ENCODE measurements around the gene RPS15. TPM values are rescaled to one million over a fixed set of nuclear protein-coding genes. Genes with fewer than 3 reads are reported as not detected.

The RPS15 gene
- total and polyA plus RNA-seq, 2 of the 13 experiments (the other 11 are each of a cell fraction or from before 2014, with no cell fraction given) = 695 to 1,411 TPM

DNA sequence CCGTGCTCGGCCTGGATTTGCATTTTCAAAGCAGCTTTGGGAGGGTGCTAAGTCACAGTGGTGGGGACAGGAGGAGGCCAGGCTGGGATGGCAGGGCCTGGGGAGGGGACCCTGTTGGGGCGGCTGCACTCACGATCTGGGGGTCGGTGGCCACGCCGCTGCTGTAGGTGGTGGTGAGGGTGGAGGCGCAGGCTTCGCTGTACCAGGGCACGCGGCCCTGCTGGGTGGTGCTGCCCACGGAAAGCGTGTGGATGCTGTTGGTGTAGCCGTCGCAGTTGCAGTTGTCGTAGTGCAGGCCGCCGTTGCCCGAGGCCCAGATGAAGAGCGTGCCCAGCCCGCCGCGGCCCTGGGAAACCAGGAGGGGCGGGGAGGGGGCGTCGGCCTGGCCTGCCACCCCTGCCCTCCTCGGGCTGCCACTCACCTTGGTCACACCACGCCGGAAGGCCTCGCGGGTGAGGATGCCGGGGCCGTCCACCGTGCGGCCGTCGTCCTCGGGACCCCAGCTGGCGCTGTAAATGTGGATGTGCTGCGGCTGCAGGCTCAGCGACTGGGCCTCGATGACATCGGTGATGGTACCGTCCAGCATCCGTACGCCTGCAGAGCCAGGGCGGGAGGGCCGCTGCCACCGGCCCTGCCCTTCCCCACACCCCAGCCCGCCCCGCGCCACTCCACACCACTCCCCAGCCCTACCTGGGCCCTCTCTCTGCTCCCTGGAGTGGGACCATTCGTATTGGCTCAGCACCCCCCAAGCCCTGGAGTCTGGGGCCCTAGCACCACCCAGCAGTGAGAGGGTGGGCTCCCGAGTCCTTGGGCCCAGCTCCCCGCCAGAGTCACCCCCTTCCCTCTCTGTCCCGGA is 48.8 kb downstream of the RPS15 start:
- Histone ChIP-seq H3K79me2 (ENCODE audit: insufficient read depth, low read length) (peaks cover 5% of the 10 kb centered on the region), H3K4me2 (ENCODE audit: low read depth, low read length) (no peak overlapping the region), H3K36me3 (replicated peaks in 1 of 2; ENCODE audit: control insufficient read depth in 1 of 2, insufficient read depth in 2 of 2, low read length in 2 of 2) (no peaks in the 10 kb centered on the region), H3K27ac (ENCODE audit: extremely low read length, insufficient read depth, low read length) (no peak overlapping the region), H3K27me3 (ENCODE audit: control insufficient read depth in 1 of 2, insufficient read depth in 2 of 2, low read length in 2 of 2) (no peaks in the 10 kb centered on the region), H3K9me3 (ENCODE audit: low read length) (no peaks in the 10 kb centered on the region), H3K4me3 (replicated peaks in 1 of 3; ENCODE audit: insufficient read depth in 1 of 3, low read depth in 2 of 3, low read length in 3 of 3) (no peak overlapping the region), H3K9ac (ENCODE audit: insufficient read depth, low read depth, low read length) (no peak overlapping the region), H3K4me1 (ENCODE audit: insufficient read depth, low read length) (peaks cover 22% of the 10 kb centered on the region), H2AFZ (ENCODE audit: low read length) (no peak overlapping the region), H4K20me1 (ENCODE audit: insufficient read depth, low read length) (no peaks in the 10 kb centered on the region)
- intact Hi-C loops (cut with micrococcal nuclease; ENCODE audit: unreplicated experiment) (no loop called here), in situ Hi-C loops (cut with HindIII; ENCODE audit: extremely low pct_ligation_motif_present, low pct_unique_long_range_greater_than_20kb) (no loop called here)
- no TSS peak for BruUV-seq (replicated peaks)
- CTCF ChIA-PET (ENCODE audit: low intra/inter-chr PET ratio, low total read pairs) = no interaction called here
- TF ChIP-seq ZMYM3 (CRISPR knock-in tag; IDR thresholded peaks at IDR 0.05) (no peak), ATF1 (CRISPR knock-in tag; IDR thresholded peaks at IDR 0.05) (no peak), NFE2L2 (IDR thresholded peaks at IDR 0.05; ENCODE audit: low read length) (no peak), PITX1 (CRISPR knock-in tag; IDR thresholded peaks at IDR 0.05) (no peak), KLF6 (CRISPR knock-in tag; IDR thresholded peaks at IDR 0.05) (no peak), GATAD1 (CRISPR knock-in tag; IDR thresholded peaks at IDR 0.05) (no peak), SIX4 (CRISPR knock-in tag; IDR thresholded peaks at IDR 0.05) (no peak), ZNF83 (CRISPR knock-in tag; IDR thresholded peaks at IDR 0.05; ENCODE audit: borderline replicate concordance) (no peak), MLLT10 (CRISPR knock-in tag; IDR thresholded peaks at IDR 0.05) (no peak)
- TF ChIP-seq, protein P1, sequence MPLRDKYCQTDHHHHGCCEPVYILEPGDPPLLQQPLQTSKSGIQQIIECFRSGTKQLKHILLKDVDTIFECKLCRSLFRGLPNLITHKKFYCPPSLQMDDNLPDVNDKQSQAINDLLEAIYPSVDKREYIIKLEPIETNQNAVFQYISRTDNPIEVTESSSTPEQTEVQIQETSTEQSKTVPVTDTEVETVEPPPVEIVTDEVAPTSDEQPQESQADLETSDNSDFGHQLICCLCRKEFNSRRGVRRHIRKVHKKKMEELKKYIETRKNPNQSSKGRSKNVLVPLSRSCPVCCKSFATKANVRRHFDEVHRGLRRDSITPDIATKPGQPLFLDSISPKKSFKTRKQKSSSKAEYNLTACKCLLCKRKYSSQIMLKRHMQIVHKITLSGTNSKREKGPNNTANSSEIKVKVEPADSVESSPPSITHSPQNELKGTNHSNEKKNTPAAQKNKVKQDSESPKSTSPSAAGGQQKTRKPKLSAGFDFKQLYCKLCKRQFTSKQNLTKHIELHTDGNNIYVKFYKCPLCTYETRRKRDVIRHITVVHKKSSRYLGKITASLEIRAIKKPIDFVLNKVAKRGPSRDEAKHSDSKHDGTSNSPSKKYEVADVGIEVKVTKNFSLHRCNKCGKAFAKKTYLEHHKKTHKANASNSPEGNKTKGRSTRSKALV (CRISPR knock-in tag; IDR thresholded peaks at IDR 0.05) = no peak
- WGBS (ENCODE audit: low lambda C conversion rate) = 89% methylated on average over 32 of the region's 56 CpGs
- FAIRE-seq (no peak), ATAC-seq (no peak), DNase-seq (ENCODE audit: low spot score) (no peak)
- POLR2A ChIA-PET = no interaction called here
